Glutamatergic neuron (in vitro differentiated cells): ENCODE results near the gene ROMO1. TPM values are rescaled to one million over a fixed set of nuclear protein-coding genes. Genes with fewer than 3 reads are reported as not detected.

Source experiments
- DNase-seq: peaks from one replicate; pipeline ENCODE4 v3.0.0; 2022
- H3K27ac Mint-ChIP-seq: one replicate; pipeline ENCODE4 v1.8.0; 2020; ENCODE audit warnings: mild to moderate bottlenecking, mixed read lengths, inconsistent platforms; ENCODE audit not compliant: unreplicated experiment
- H3K27me3 Mint-ChIP-seq: one replicate; pipeline ENCODE4 v1.8.0; 2020; ENCODE audit warnings: mild to moderate bottlenecking, moderate library complexity, mixed read lengths, inconsistent platforms; ENCODE audit not compliant: unreplicated experiment
- H3K36me3 Mint-ChIP-seq: one replicate; pipeline ENCODE4 v1.8.0; 2020; ENCODE audit warnings: mild to moderate bottlenecking, mixed read lengths, inconsistent platforms; ENCODE audit not compliant: unreplicated experiment
- H3K4me1 Mint-ChIP-seq: one replicate; pipeline ENCODE4 v1.8.0; 2020; ENCODE audit warnings: mild to moderate bottlenecking, low read depth, mixed read lengths, inconsistent platforms; ENCODE audit not compliant: unreplicated experiment
- H3K4me3 Mint-ChIP-seq: one replicate; pipeline ENCODE4 v1.8.0; 2020; ENCODE audit warnings: mild to moderate bottlenecking, mixed read lengths, inconsistent platforms; ENCODE audit not compliant: unreplicated experiment
- H3K9me3 Mint-ChIP-seq: one replicate; pipeline ENCODE4 v1.8.0; 2020; ENCODE audit warnings: mild to moderate bottlenecking, moderate library complexity, mixed read lengths, inconsistent platforms; ENCODE audit not compliant: unreplicated experiment
- CTCF ChIP-seq: fragments of 200-600 bp; sonication (generic); IDR thresholded peaks from one replicate; pipeline ENCODE4 v1.5.0; 2021; ENCODE audit not compliant: partially characterized antibody, unreplicated experiment
- total RNA-seq: library from RNA; stranded (reverse); fragmentation: NEBNext Ultra II Directional; extraction: Animal tissue kit (Norgen Biotek cat#: 25700); gene quantifications from one replicate; pipeline ENCODE4 v1.2.1, GENCODE V29; 2021; ENCODE audit not compliant: unreplicated experiment

The ROMO1 gene
- total RNA-seq, 1 donor from 2014 or later: 103 TPM

DNA sequence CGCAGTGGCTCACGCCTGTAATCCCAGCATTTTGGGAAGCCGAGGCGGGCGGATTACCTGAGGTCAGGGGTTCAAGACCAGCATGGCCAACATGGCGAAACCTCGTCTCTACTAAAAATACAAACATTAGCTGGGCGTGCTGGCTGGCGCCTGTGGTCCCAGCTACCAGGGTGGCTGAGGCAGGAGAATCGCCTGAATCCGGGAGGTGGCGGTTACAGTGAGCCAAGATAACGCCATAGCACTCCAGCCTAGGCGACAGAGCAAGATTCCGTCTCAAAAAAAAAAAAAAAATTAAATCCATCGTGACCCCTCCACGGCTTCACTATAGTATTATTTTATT, 33.3 kb upstream of the ROMO1 start:
- Mint-ChIP-seq H3K9me3 (no peaks in the 10 kb centered on the region), H3K36me3 (no peaks in the 10 kb centered on the region), H3K27ac (no peak overlapping the region), H3K27me3 (peaks cover 3% of the 10 kb centered on the region), H3K4me1 (peaks cover 19% of the 10 kb centered on the region), H3K4me3 (no peak overlapping the region)
- TF ChIP-seq CTCF: no peak
- no peak for DNase-seq

- no peaks in the 10 kb centered on the region for H3K36me3 Mint-ChIP-seq
- H3K4me3 Mint-ChIP-seq: no peak overlapping the region
- no peak for TF ChIP-seq CTCF
- H3K27me3 Mint-ChIP-seq: peaks cover 2% of the 10 kb centered on the region
- no peaks in the 10 kb centered on the region for H3K4me1 Mint-ChIP-seq
- H3K27ac Mint-ChIP-seq: no peak overlapping the region
- no peak for DNase-seq
- H3K9me3 Mint-ChIP-seq: peaks cover 6% of the 10 kb centered on the region
Measured at GRCh38 chr20:35669221-35669620, 30.0 kb upstream of the ROMO1 start.

GRCh38 chr20:35669681-35670080, 29.5 kb upstream of the ROMO1 start:
- Mint-ChIP-seq H3K27me3 (peaks cover 2% of the 10 kb centered on the region), H3K4me3 (no peak overlapping the region), H3K4me1 (no peaks in the 10 kb centered on the region), H3K36me3 (no peaks in the 10 kb centered on the region), H3K27ac (no peak overlapping the region), H3K9me3 (peaks cover 6% of the 10 kb centered on the region)
- DNase-seq: no peak
- no peak for TF ChIP-seq CTCF

- no peak for TF ChIP-seq CTCF
- Mint-ChIP-seq H3K9me3 (peaks cover 9% of the 10 kb centered on the region), H3K4me1 (no peaks in the 10 kb centered on the region), H3K36me3 (no peaks in the 10 kb centered on the region), H3K4me3 (no peak overlapping the region), H3K27ac (no peak overlapping the region), H3K27me3 (no peaks in the 10 kb centered on the region)
- no peak for DNase-seq
Measured at GRCh38 chr20:35673884-35674283, 25.3 kb upstream of the ROMO1 start.

GRCh38 chr20:35674921-35675320, 24.3 kb upstream of the ROMO1 start:
- H3K4me1 Mint-ChIP-seq: no peaks in the 10 kb centered on the region
- peaks cover 9% of the 10 kb centered on the region for H3K9me3 Mint-ChIP-seq
- DNase-seq: no peak
- no peak overlapping the region for H3K4me3 Mint-ChIP-seq
- no peaks in the 10 kb centered on the region for H3K36me3 Mint-ChIP-seq
- no peak for TF ChIP-seq CTCF
- H3K27ac Mint-ChIP-seq: no peak overlapping the region
- H3K27me3 Mint-ChIP-seq: no peaks in the 10 kb centered on the region
